ENCODE data around the gene FAM174C. TPM values are rescaled to one million over a fixed set of nuclear protein-coding genes. Genes with fewer than 3 reads are reported as not detected.

FAM174C gene
- total and polyA plus RNA-seq, 9 donors = 0.30 to 72.5 (median 26.7) TPM

DNA sequence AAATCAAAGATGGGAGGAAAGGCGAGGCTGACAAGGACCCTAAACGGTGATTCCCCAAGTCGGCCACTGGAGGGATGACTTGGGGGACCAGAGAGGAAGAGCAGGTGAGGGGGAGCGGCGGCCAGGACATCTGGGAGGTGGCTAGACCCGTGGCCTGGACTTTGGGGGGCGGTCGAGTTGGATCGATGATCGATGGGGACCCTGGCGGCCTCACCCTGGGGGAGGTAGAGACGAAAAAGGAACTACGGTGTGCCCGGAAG lies 13.9 kb upstream of the FAM174C start:
- H3K27ac ChIP-seq = peak overlapping the region; percentile 84 to 91
- peak in 2 of 5 donors; percentile 64 to 68 for DNase-seq
- intact Hi-C loops (cut with DNase I) = no loop called here
- peak overlapping the region; percentile 52 for H3K4me3 ChIP-seq
- H3K36me3 ChIP-seq = no peaks in the 10 kb centered on the region
- TF ChIP-seq POLR2A (IDR thresholded peaks at IDR 0.05) (no peak), EP300 (IDR thresholded peaks at IDR 0.05) (no peak)
- TF ChIP-seq, protein P1, sequence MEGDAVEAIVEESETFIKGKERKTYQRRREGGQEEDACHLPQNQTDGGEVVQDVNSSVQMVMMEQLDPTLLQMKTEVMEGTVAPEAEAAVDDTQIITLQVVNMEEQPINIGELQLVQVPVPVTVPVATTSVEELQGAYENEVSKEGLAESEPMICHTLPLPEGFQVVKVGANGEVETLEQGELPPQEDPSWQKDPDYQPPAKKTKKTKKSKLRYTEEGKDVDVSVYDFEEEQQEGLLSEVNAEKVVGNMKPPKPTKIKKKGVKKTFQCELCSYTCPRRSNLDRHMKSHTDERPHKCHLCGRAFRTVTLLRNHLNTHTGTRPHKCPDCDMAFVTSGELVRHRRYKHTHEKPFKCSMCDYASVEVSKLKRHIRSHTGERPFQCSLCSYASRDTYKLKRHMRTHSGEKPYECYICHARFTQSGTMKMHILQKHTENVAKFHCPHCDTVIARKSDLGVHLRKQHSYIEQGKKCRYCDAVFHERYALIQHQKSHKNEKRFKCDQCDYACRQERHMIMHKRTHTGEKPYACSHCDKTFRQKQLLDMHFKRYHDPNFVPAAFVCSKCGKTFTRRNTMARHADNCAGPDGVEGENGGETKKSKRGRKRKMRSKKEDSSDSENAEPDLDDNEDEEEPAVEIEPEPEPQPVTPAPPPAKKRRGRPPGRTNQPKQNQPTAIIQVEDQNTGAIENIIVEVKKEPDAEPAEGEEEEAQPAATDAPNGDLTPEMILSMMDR (IDR thresholded peaks at IDR 0.05) = no peak
- H3K4me1 ChIP-seq (ENCODE audit: insufficient read depth) = peaks cover 40% of the 10 kb centered on the region
- H3K9me3 ChIP-seq = no peaks in the 10 kb centered on the region
- 22 to 32% (median 25%) methylated on average over 14 of the region's 14 CpGs for WGBS, 3 donors
- H3K27me3 ChIP-seq = no peaks in the 10 kb centered on the region

DNA sequence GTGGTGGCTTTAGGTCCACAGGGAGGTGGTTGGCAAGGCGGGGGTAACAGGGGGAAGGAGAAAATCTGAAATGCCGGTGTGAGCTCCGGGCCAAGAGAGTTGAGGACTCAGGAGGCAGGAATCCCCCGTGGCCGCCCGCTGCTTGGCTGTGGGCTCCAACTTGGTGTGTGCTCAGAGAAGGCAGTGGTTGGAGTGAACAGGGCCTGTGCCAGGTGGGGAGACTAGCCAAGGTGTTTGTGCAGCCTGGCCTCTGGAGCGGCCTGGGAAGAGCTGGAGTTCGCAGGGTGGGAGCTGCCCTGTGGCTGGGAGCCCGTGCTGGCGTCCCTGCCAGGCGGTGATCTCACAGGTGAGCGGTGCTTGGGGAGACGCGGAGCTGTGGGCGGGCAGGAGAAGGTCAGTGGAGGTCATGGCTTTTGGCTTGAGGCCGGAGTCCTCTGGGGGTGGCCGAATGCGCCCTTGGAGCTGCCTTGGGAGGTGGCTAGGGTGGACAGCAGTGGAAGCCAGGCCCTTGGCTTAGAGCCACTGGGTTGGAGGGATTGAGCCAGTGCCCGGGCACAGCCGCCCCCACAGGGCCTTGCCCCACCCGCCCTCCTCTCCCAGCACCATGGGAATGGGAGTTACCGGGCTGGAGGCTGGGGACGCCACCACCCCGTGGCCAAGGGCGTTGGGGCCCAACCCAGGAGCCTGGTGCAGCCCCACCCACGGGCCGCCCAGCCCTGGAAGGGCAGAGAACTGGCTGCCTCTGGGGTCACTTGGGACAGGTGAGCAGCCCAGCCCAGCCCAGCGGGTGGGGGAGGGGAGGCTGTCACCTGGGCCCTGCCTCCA lies 13.3 kb upstream of the FAM174C start:
- Histone ChIP-seq H3K36me3 (no peaks in the 10 kb centered on the region), H3K27me3 (no peaks in the 10 kb centered on the region), H3K4me3 (peak overlapping the region; percentile 52), H3K4me1 (ENCODE audit: insufficient read depth) (peaks cover 40% of the 10 kb centered on the region), H3K9me3 (no peaks in the 10 kb centered on the region), H3K27ac (peak overlapping the region; percentile 84 to 91)
- 22 to 33% (median 30%) methylated on average over 27 to 28 of the region's 28 CpGs for WGBS, 3 donors
- intact Hi-C loops (cut with DNase I) = no loop called here
- DNase-seq = peak; percentile 67 to 83 (median 79)
- TF ChIP-seq EP300 (IDR thresholded peaks at IDR 0.05) (no peak), POLR2A (IDR thresholded peaks at IDR 0.05) (no peak)
- TF ChIP-seq, protein P1 (IDR thresholded peaks at IDR 0.05) = no peak

DNA sequence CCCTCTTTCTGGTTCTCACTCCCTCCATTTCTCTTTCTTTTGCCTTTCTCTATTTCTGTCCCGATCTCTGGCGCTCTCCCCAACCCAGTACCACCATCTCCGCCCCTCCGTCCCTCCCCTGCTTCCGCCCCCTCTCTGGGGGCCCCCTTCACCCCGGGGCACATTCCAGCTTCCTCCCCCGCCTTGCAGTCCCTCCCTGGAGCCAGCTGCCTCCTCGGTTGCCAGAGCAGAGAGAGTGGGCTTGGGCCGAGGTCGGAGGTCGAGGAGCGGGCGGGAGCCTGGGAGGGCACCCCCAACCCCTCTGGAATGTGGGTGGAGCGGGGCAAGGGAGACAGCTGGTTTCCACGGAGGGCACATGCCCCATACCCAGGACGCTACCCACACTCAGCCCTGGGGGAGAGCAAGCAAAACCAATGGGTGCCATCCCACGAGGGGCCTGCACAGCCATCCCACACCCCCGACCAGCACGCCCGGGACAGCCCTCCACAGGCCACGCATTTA lies 12.7 kb upstream of the FAM174C start:
- no peaks in the 10 kb centered on the region for H3K27me3 ChIP-seq
- TF ChIP-seq POLR2A (IDR thresholded peaks at IDR 0.05) (no peak), EP300 (IDR thresholded peaks at IDR 0.05) (no peak)
- TF ChIP-seq, protein P1 (IDR thresholded peaks at IDR 0.05) = no peak
- intact Hi-C loops (cut with DNase I) = no loop called here
- H3K4me3 ChIP-seq = no peak overlapping the region
- peak; percentile 42 to 62 (median 61) for DNase-seq
- no peaks in the 10 kb centered on the region for H3K9me3 ChIP-seq
- H3K27ac ChIP-seq = peak overlapping the region; percentile 84 to 91
- H3K36me3 ChIP-seq = no peaks in the 10 kb centered on the region
- WGBS, 3 donors = 55 to 64% (median 59%) methylated on average over 19 to 21 of the region's 21 CpGs
- peaks cover 43% of the 10 kb centered on the region for H3K4me1 ChIP-seq (ENCODE audit: insufficient read depth)

DNA sequence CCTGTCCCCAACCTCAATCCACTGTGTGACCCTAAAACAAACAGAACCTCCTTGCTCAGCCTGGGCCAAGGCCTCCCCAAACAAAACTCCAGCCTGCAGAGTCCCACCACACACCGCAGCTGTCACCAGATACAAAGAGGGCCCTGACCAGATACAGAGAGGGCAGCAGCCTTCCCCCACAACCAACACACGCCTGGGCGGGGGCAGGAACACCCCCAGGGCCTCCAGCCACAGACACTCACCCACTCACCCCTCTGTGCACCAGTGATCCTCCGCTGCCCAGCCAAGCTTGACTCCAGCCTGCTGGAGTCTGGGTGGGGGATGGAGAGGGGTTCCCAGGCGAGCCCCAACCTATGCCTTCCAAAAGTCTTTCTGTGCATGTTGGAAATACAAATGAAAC lies 12.1 kb upstream of the FAM174C start:
- Histone ChIP-seq H3K27me3 (no peaks in the 10 kb centered on the region), H3K27ac (peak overlapping the region in 1 of 2 donors; percentile 91), H3K36me3 (no peaks in the 10 kb centered on the region), H3K4me3 (no peak overlapping the region), H3K9me3 (no peaks in the 10 kb centered on the region), H3K4me1 (ENCODE audit: insufficient read depth) (peaks cover 39% of the 10 kb centered on the region)
- TF ChIP-seq, protein P1 (IDR thresholded peaks at IDR 0.05) = no peak
- TF ChIP-seq POLR2A (IDR thresholded peaks at IDR 0.05) (no peak), EP300 (IDR thresholded peaks at IDR 0.05) (no peak)
- peak in 3 of 5 donors; percentile 17 to 47 (median 45) for DNase-seq
- 78 to 89% (median 86%) methylated on average over 5 of the region's 5 CpGs for WGBS, 3 donors
- intact Hi-C loops (cut with DNase I) = no loop called here
